ENCODE results near the gene NEURL1.

NEURL1 gene

DNA sequence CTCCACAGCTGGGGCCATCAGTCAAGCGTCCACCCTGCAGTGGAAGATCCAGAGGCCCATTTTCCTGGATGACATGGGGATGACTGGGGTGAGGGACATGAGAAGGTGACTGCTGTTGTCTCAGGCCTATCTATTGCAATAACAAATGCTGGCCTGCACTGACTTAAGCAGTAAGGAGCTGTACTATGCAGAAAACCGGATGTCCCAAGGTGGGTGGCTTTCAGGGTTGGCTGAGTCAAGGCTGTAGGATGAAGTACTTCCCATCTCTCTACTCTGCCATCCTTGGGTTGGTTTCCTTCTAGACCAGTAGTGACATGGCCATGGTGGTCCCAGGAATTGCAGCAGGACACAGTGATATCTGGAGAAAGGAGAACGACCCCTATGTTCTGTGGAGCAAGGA lies 48.1 kb downstream of the NEURL1 start:
- Histone ChIP-seq H3K4me3 (replicated peaks; ENCODE audit: low read depth, low read length) (no peak overlapping the region), H3K27me3 (replicated peaks; ENCODE audit: control insufficient read depth, insufficient read depth, low read length) (no peaks in the 10 kb centered on the region; the same call in 1 of the 2 replicates), H3K36me3 (ENCODE audit: control insufficient read depth, insufficient read depth, low read length) (no peaks in the 10 kb centered on the region)
- no peak for DNase-seq (ENCODE audit: extremely low read depth, insufficient read length)
- TF ChIP-seq, protein P1, sequence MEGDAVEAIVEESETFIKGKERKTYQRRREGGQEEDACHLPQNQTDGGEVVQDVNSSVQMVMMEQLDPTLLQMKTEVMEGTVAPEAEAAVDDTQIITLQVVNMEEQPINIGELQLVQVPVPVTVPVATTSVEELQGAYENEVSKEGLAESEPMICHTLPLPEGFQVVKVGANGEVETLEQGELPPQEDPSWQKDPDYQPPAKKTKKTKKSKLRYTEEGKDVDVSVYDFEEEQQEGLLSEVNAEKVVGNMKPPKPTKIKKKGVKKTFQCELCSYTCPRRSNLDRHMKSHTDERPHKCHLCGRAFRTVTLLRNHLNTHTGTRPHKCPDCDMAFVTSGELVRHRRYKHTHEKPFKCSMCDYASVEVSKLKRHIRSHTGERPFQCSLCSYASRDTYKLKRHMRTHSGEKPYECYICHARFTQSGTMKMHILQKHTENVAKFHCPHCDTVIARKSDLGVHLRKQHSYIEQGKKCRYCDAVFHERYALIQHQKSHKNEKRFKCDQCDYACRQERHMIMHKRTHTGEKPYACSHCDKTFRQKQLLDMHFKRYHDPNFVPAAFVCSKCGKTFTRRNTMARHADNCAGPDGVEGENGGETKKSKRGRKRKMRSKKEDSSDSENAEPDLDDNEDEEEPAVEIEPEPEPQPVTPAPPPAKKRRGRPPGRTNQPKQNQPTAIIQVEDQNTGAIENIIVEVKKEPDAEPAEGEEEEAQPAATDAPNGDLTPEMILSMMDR (IDR thresholded peaks at IDR 0.05; ENCODE audit: insufficient read depth, low read length, poor library complexity, severe bottlenecking), result no peak

- Histone ChIP-seq H3K36me3 (ENCODE audit: control insufficient read depth, insufficient read depth, low read length) (no peaks in the 10 kb centered on the region), H3K4me3 (replicated peaks; ENCODE audit: low read depth, low read length) (peak overlapping the region; percentile 31), H3K27me3 (replicated peaks; ENCODE audit: control insufficient read depth, insufficient read depth, low read length) (no peaks in the 10 kb centered on the region; the same call in 1 of the 2 replicates)
- peak; percentile 25 for DNase-seq (ENCODE audit: extremely low read depth, insufficient read length)
- TF ChIP-seq, protein P1 (IDR thresholded peaks at IDR 0.05; ENCODE audit: insufficient read depth, low read length, poor library complexity, severe bottlenecking), result peak; percentile 63
Observed at GRCh38 chr10:103542764-103543616, 49.5 kb downstream of the NEURL1 start.

DNA sequence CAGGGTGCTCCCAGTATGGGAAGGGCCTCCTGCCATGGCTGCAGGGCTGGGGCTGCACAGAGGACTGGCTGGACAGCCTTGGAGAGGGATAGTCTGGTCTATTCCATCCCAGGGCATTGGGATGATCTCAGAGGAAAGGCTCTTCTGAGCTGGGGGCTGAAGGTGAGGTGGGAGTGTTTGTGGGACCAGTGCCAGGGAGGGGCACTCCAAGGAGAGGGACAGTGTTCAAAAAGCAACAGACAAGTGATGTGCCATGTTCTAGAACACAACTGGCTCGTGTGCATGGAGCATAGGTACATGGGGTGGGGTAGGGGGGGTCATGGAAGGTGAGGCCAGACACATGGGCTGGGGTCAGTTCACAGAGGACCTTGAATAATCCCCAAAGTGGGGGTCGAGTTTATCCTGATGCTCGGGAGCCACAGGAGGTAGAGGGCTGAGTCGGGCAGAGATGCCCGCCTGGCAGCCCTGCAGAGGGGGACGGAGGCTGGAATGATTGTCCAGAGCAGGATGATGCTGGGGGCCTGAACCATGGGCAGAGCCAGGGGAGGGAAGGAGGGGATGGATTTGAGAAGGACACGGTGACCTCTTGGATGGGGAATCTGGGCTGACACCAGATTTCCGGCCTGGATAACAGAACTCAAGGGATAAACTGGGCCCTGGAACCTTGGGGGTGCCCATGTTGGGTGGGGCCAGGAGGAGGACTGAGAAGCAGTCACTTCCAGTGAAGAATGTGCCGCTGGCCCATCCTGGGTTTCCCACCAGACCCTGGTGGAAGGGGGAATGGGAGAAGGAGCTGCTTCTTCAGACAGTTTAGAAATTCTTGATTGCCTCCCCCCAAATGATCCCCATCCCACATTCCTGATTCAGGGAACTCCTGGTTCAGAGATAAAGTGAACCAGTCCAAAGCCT lies 50.4 kb downstream of the NEURL1 start:
- H3K4me3 ChIP-seq (replicated peaks; ENCODE audit: low read depth, low read length), result no peak overlapping the region
- TF ChIP-seq, protein P1 (IDR thresholded peaks at IDR 0.05; ENCODE audit: insufficient read depth, low read length, poor library complexity, severe bottlenecking), result no peak
- no peak for DNase-seq (ENCODE audit: extremely low read depth, insufficient read length)
- H3K27me3 ChIP-seq (replicated peaks; ENCODE audit: control insufficient read depth, insufficient read depth, low read length), result no peaks in the 10 kb centered on the region; the same call in 1 of the 2 replicates
- H3K36me3 ChIP-seq (ENCODE audit: control insufficient read depth, insufficient read depth, low read length), result no peaks in the 10 kb centered on the region

- H3K27me3 ChIP-seq (replicated peaks; ENCODE audit: control insufficient read depth, insufficient read depth, low read length), result no peaks in the 10 kb centered on the region
- no peak for DNase-seq (ENCODE audit: extremely low read depth, insufficient read length)
- TF ChIP-seq, protein P1 (IDR thresholded peaks at IDR 0.05; ENCODE audit: insufficient read depth, low read length, poor library complexity, severe bottlenecking), result no peak
- H3K4me3 ChIP-seq (replicated peaks; ENCODE audit: low read depth, low read length), result no peak overlapping the region
- no peaks in the 10 kb centered on the region for H3K36me3 ChIP-seq (ENCODE audit: control insufficient read depth, insufficient read depth, low read length)
Observed at GRCh38 chr10:103544657-103545310, 51.3 kb downstream of the NEURL1 start.

DNA sequence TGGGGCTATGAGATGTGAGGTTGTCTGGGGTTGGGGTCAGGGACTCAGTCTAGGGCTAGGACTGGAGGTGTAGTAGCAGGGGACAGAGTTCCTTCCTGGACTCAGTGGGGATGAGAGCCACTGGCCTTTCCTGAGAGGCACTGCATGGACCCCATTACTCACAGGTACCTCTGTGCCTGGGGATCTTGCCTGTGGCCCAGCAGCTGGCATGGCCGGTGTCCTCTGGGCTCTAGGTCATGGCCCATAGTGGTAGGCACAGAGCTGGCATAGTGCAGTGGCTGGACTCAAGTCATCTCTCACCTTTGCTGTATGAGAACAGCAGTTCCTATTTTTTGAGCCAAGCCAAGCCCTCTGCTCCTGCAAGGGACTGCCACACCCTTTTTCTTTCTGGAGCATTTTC lies 51.9 kb downstream of the NEURL1 start:
- DNase-seq (ENCODE audit: extremely low read depth, insufficient read length), result no peak
- H3K4me3 ChIP-seq (replicated peaks; ENCODE audit: low read depth, low read length), result no peak overlapping the region
- H3K27me3 ChIP-seq (replicated peaks; ENCODE audit: control insufficient read depth, insufficient read depth, low read length), result no peaks in the 10 kb centered on the region
- TF ChIP-seq, protein P1 (IDR thresholded peaks at IDR 0.05; ENCODE audit: insufficient read depth, low read length, poor library complexity, severe bottlenecking), result no peak
- no peaks in the 10 kb centered on the region for H3K36me3 ChIP-seq (ENCODE audit: control insufficient read depth, insufficient read depth, low read length)
